Measurements from ENCODE around the gene OSTM1. TPM values are rescaled to one million over a fixed set of nuclear protein-coding genes. Genes with fewer than 3 reads are reported as not detected.

Gene OSTM1, protein sequence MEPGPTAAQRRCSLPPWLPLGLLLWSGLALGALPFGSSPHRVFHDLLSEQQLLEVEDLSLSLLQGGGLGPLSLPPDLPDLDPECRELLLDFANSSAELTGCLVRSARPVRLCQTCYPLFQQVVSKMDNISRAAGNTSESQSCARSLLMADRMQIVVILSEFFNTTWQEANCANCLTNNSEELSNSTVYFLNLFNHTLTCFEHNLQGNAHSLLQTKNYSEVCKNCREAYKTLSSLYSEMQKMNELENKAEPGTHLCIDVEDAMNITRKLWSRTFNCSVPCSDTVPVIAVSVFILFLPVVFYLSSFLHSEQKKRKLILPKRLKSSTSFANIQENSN
- 10 to 100 TPM; 10.1 to 19.3 TPM for total RNA-seq

DNA sequence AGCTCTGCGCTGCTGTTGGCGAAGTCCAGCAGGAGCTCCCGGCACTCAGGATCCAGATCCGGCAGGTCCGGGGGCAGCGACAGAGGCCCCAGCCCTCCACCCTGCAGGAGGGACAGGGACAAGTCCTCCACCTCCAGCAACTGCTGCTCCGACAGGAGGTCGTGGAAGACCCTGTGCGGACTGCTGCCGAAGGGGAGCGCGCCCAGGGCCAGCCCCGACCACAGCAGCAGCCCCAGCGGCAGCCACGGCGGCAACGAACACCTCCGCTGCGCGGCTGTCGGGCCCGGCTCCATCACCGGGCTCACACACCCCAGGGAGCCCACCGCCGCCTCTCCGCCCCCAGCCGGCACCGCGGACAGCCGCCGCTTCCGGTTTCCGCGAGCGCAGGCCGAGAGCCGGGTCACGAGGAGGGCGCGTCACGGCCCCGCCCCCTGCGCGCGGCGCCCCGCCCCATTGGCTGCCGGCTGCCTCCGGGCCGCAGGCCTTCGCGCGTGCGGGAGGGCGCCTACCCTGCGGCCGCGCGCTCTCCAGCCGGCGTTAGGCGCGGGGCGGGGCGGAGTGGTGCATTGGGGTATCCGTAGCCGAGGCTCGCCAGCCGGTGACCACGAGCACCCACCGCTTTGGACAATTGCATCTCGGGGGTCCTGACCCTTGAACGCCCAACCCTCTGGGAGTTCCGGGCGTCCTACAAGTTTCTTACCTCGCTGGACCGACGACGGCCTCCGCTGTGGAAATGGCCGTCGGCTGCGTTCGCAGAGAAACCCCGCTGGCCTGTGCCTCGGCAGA is at the start of gene OSTM1:
Gene OSTM1 (minus strand): TSS at position 383 of the 786 bp plus-strand sequence. CDS start 90 bp downstream, at position 293.
- peak within 1 kb of the TSS; percentile 83 for H3K4me3 Mint-ChIP-seq
- no peaks in the 10 kb centered on the region for H3K36me3 Mint-ChIP-seq (ENCODE audit: low read depth)
- peaks cover 10% of the 10 kb centered on the region for H3K4me1 Mint-ChIP-seq
- H3K27me3 Mint-ChIP-seq, result peaks cover 12% of the 10 kb centered on the region
- H3K27ac Mint-ChIP-seq, result peak within 1 kb of the TSS; percentile 77
- no peaks in the 10 kb centered on the region for H3K9me3 Mint-ChIP-seq
- peak; percentile 99 for ATAC-seq (replicated peaks)

DNA sequence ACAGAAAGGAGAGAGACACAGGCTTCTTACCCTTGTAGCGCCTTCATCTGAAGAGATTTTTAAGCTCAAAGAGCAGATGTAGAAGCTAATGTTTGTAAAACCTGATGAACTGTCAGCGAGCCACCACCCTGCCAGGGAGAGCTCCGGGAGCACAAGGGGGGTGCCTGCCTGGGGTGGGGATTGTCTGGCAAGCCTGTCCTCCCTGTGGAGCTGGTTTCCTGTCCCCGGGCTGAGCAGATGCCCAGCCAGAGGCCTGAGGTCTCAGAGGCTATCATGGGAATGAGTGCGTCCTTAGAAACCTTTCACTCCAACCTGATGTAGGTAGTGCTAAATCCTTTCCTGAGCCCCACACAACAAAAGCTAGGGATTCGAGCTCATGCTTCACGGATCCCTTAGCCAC is 49.4 kb upstream of the OSTM1 start:
- H3K4me3 Mint-ChIP-seq, result no peak overlapping the region

DNA sequence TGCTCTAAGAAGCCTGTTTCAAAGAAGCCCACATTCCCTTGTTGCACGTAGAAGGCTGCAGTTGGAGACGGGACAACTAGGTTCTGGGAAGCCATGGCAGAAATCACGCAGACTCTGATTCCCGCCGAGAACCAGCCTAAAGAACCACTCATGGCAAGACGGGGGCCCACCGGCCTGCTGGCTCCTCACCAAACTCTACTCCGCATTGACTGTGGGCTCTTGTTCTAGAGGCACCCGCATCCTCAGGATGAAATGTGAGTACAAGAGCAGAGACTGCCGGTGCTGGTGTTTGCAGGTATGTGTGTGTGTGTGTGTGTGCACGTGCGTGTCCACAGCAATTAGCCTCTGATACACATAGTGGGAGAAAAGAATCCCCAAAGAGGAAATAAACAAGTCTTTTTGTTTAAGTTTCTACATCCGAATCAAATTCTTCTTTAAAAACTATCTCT is 49.0 kb upstream of the OSTM1 start:
- H3K4me1 Mint-ChIP-seq, result peaks cover 6% of the 10 kb centered on the region
- no peak overlapping the region for H3K27ac Mint-ChIP-seq
- H3K9me3 Mint-ChIP-seq, result no peaks in the 10 kb centered on the region
- ATAC-seq (replicated peaks), result no peak
- H3K27me3 Mint-ChIP-seq, result peaks cover 65% of the 10 kb centered on the region
- H3K36me3 Mint-ChIP-seq (ENCODE audit: low read depth), result peaks cover 6% of the 10 kb centered on the region
- H3K4me3 Mint-ChIP-seq, result no peak overlapping the region

More for the DNA sequence above, 49.4 kb upstream of the OSTM1 start:
- H3K27me3 Mint-ChIP-seq, result peaks cover 66% of the 10 kb centered on the region
- H3K9me3 Mint-ChIP-seq, result no peaks in the 10 kb centered on the region
- H3K27ac Mint-ChIP-seq, result no peak overlapping the region
- peaks cover 3% of the 10 kb centered on the region for H3K4me1 Mint-ChIP-seq
- ATAC-seq (replicated peaks), result no peak
- H3K36me3 Mint-ChIP-seq (ENCODE audit: low read depth), result peaks cover 3% of the 10 kb centered on the region

DNA sequence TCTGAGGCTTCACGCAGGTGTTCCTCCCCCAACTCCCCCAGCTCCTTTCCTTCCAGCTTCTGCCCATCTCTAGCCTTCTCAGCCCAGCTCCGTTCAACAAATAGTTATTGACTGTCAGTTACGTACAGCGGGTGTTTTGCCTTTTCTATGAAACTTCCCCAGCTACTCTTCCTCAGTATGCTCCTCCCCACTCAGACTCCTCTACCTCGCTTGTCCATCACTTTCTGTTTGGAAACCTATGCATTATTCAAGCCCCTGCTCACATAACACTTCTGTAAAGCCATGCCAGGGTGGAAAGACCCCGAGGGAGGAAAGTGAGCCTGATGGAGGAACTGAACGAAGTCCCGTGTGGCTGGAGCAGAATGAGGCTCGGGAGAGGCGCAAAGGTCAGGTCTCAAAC is 47.1 kb upstream of the OSTM1 start:
- H3K4me3 Mint-ChIP-seq, result no peak overlapping the region
- no peak for ATAC-seq (replicated peaks)
- peaks cover 70% of the 10 kb centered on the region for H3K27me3 Mint-ChIP-seq
- no peak overlapping the region for H3K27ac Mint-ChIP-seq
- no peaks in the 10 kb centered on the region for H3K9me3 Mint-ChIP-seq
- H3K36me3 Mint-ChIP-seq (ENCODE audit: low read depth), result peaks cover 14% of the 10 kb centered on the region
- H3K4me1 Mint-ChIP-seq, result peaks cover 13% of the 10 kb centered on the region

DNA sequence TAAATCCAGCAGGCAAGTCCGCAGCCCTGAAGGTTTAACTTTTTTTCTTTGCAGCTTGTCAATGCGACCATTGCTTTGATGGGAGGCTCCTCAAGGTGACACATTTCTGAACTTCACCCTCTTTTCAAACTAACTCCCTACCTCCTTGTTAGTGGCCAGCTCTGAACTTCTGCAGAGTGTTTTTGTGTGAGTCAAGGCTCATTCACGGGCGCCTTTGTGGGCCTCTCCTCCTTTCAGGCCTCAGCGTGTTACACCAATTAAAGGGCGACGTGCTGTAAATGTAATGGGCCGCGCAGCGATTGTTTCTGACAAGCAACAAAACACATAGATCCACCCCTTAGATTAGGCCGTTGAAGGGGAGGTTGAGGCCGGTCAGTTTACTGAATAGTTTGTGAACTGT is 45.8 kb upstream of the OSTM1 start:
- Mint-ChIP-seq H3K4me1 (peaks cover 19% of the 10 kb centered on the region), H3K27ac (no peak overlapping the region), H3K4me3 (no peak overlapping the region), H3K27me3 (peaks cover 73% of the 10 kb centered on the region), H3K9me3 (no peaks in the 10 kb centered on the region), H3K36me3 (ENCODE audit: low read depth) (peaks cover 14% of the 10 kb centered on the region)
- no peak for ATAC-seq (replicated peaks)

DNA sequence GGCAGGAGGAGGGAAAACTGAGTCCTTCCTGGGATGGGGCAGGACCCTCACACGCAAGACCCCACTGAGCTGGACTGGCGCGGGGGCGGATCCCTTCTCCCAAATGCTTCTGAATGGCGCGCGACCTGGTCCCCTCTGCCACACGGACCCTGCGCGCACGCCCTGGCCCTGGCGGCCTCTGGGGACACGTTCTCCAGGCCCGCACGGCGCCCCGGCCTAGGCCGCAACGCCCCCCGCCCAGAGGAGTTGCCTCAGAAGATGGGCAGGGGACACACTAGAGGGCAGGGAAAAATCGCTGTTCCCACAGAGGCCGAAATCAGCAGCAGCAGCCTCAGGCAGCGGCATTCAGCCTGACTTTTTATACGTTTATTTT is 45.2 kb upstream of the OSTM1 start:
- Mint-ChIP-seq H3K4me3 (peak overlapping the region; percentile 77), H3K27ac (no peak overlapping the region), H3K4me1 (peaks cover 24% of the 10 kb centered on the region), H3K27me3 (peaks cover 79% of the 10 kb centered on the region), H3K9me3 (no peaks in the 10 kb centered on the region), H3K36me3 (ENCODE audit: low read depth) (peaks cover 17% of the 10 kb centered on the region)
- ATAC-seq (replicated peaks), result no peak

DNA sequence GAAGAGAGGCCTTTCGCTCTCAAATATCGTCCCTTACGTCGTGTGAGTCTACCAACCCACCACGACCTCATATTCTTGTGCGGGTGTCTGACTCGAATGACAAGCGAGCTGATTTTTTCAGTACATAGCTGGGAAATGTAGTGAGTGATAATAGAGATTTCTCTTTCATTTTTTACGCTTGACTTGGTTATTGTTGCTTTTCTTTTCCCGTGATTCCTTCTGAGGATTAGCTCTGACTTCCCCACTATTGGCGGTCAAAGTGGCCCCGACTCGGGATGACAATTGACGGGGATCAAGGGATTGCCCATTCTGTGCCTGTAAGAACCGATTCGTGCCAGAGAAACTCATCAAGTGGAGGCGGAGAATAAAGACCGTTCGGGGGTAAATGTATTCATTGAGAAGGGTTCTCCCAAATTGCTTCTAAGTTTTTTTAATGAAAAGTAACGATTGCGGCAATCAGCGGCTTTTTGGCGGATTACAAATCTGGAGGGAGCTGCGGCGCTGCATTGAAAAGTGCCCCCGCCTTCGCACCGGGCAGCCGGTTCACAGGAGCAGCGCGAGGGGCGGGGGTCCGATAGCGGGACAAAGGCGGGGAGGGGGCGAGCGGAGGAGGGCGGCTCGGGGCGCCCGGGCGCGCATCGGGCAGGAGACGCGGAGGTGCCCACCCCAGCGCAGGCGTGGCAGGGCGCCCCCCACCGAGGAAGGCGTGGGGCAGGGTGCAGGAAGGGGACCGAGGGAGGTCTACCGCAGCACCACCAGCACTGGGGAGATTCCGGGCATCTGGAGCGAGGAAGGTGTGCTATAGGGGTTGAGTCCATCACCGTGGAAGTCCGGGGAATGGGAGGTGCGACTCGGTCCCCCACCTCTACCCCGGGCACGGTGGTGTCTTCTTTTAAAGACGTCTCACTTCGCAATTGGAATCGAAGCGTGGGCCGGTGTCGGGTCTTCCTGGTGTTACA is 44.5 kb upstream of the OSTM1 start:
- Mint-ChIP-seq H3K36me3 (ENCODE audit: low read depth) (peaks cover 18% of the 10 kb centered on the region), H3K27me3 (peaks cover 81% of the 10 kb centered on the region), H3K4me1 (peaks cover 31% of the 10 kb centered on the region), H3K4me3 (peak overlapping the region; percentile 77), H3K27ac (no peak overlapping the region), H3K9me3 (no peaks in the 10 kb centered on the region)
- no peak for ATAC-seq (replicated peaks)

DNA sequence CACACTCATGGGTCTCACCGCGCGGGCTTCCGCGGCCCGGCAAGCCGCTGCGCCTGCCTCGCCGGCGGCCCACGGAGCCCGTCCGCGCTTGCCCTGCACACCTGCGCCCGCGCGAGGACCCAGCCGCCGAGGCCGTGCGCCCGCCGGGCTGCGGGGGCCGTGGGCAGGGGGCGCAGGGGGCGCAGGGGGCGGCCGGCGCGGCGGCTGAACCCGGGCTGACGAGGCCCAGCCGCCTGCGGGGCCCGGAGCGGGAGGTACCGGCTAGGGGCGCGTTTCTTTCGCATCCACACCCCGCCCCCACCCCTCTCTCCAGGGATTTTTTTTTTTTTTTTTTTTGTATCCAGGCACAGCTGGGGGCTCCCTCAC is 43.8 kb upstream of the OSTM1 start:
- Mint-ChIP-seq H3K4me1 (peaks cover 31% of the 10 kb centered on the region), H3K27ac (no peak overlapping the region), H3K27me3 (peaks cover 81% of the 10 kb centered on the region), H3K36me3 (ENCODE audit: low read depth) (peaks cover 18% of the 10 kb centered on the region), H3K4me3 (peak overlapping the region; percentile 77), H3K9me3 (no peaks in the 10 kb centered on the region)
- no peak for ATAC-seq (replicated peaks)

DNA sequence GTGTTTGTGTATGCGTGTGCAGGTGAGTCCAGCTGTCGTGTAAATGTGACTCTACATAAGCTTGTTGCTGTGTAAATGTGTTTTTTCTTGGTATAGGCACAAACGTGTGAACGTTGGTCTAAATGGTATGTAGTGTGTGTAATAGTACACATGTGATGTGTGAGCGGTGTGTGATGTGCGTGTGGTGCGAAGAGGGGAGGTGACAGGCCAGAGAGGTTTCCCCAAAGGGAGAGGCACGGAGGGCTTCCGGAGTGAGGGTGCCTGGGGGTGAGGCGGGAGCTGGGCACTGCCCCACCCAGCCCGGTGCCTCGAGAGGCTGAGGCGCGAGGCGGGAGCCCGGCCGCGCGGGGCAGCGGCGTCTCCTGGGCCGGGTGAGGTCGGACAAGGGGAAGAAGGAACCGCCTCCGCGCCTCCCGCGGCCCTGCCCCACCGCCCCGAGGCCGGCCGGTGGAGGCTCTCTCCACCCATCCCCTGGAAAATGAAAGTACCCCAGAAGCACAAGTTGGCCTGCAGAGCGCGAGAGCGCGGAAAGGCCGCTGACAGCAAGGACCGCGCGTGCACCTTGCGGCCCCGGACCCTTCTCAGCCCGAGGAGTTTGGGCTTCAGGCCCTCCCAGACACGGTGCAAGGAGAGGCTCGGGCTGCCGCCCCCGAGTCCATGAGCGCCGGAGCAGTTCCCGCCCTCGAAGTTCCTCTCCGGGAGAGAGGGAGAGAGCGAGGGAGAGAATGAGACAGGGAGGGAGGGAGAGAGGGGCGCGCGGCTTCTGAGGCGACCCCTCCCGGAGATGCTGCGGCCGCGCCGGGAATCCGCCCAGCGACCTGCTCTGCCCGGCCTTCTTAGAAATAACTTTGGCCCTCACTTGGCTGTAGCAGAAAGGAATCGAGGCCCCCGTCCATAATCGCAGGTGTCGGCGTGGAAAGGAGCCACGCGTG is 43.2 kb upstream of the OSTM1 start:
- Mint-ChIP-seq H3K36me3 (ENCODE audit: low read depth) (peaks cover 18% of the 10 kb centered on the region), H3K27ac (peak overlapping the region; percentile 2), H3K27me3 (peaks cover 81% of the 10 kb centered on the region), H3K9me3 (no peaks in the 10 kb centered on the region), H3K4me1 (peaks cover 31% of the 10 kb centered on the region), H3K4me3 (peak overlapping the region; percentile 77)
- peak; percentile 48 for ATAC-seq (replicated peaks)

DNA sequence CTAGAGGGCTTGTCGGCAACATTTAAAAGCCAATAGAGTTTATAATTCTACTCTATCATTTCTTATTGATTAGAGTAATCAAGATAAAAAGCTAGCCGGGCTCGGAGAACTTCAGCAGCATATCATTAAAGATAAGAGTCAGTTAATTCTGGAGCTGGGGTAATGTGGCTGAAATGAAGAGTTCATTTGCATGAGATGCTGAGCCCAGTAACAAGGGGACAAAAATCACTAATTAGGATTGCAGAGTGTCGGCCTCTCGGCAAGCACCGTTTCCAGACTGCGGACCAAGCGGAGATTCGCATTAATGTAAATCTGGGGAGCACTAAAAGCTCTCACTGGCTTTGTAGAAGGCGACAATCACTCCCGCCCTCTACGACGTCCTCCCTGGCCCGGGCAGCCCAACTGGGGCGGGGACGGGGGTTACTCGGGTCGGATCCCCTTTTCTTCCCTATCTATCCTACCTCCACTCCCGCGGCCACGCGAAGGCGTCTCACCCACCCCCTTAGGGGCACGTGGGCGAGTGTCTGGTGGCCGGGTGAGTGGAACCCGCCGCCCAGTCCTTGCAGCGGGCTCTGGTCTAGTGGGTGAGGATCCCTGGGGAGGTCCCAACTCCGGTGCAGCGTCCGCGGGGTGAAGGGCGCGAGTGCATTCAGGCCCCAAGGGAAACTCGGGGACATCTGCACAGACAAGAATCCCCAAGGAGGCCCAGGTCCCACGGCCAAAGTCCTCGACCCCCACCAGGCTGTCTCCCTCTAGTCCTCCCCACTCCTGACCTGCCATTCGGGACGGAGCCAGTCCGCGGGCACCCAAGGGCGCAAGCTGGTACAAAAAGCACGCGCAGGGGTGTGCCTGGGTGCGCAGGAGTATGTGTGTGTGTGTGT is 42.2 kb upstream of the OSTM1 start:
- ATAC-seq (replicated peaks), result peak; percentile 5
- Mint-ChIP-seq H3K36me3 (ENCODE audit: low read depth) (peaks cover 18% of the 10 kb centered on the region), H3K9me3 (no peaks in the 10 kb centered on the region), H3K27ac (peak overlapping the region; percentile 2), H3K4me3 (peak overlapping the region; percentile 77), H3K4me1 (peaks cover 31% of the 10 kb centered on the region), H3K27me3 (peaks cover 83% of the 10 kb centered on the region)

DNA sequence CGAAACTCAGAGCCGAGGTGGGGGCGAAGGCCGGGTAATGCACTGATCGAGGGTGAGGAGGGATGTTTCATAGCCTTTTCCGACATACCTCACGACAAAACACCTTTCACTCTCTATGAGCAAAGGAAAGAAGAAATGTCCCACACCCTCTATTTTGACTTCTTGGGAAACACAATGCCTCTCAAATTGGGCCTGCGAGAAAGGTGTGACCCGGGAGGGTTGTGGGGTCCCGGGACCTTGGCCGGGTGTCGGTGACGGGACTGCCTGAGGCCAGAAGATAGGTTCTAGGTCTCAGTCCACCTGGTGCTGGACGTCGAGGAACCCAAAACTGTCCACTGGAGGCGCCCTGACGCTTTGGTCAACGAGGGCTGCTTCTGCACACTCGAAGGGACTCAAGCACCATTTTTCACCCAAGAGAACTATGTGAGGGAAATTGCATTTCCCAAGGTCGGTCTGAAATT is 41.1 kb upstream of the OSTM1 start:
- Mint-ChIP-seq H3K27me3 (peaks cover 80% of the 10 kb centered on the region), H3K36me3 (ENCODE audit: low read depth) (peaks cover 18% of the 10 kb centered on the region), H3K4me3 (peak overlapping the region; percentile 75), H3K4me1 (peaks cover 31% of the 10 kb centered on the region), H3K27ac (no peak overlapping the region), H3K9me3 (no peaks in the 10 kb centered on the region)
- no peak for ATAC-seq (replicated peaks)

DNA sequence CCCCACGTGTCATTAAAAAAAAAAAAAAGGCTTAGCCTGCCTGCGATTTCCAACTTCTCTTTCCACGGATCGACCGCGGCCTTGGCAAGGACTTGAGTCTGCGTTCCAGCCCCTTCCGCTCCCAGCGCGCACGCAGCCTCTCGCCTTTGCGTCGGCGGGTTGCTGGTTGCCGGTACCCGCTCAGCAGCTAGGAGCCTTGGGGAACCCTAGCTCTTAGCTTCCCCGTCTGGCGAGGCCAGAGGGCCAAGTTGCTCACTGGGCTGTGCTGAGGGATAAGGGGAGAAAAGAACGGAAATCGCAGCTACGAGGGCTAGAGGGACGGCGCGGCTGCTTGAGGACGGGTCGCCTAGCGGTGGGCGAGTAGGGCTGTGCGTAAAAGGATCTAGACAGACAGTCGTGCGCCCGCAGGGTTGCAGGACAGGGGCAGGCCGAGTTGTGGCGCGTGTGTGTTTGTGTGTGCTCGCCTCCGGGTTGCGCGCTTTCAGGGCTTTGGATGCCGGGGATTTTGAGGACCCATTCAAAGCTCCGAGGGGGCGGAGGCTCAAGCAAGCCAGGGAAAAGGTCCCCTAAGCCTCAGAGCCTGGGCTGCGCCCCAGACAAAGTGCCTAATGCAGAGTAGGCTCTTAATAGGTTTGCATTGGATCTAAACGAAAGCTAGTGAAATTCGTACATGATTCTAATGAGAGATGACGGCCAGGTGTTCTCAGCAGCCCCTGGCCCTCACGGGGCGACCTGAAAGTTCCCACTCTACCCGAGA is 40.5 kb upstream of the OSTM1 start:
- peak; percentile 23 for ATAC-seq (replicated peaks)
- peaks cover 79% of the 10 kb centered on the region for H3K27me3 Mint-ChIP-seq
- no peak overlapping the region for H3K27ac Mint-ChIP-seq
- peaks cover 31% of the 10 kb centered on the region for H3K4me1 Mint-ChIP-seq
- peak overlapping the region; percentile 75 for H3K4me3 Mint-ChIP-seq
- no peaks in the 10 kb centered on the region for H3K9me3 Mint-ChIP-seq
- peaks cover 18% of the 10 kb centered on the region for H3K36me3 Mint-ChIP-seq (ENCODE audit: low read depth)
